ENCODE results near the gene ROMO1. TPM values are rescaled to one million over a fixed set of nuclear protein-coding genes. Genes with fewer than 3 reads are reported as not detected.

ROMO1 gene
- total RNA-seq, 4 donors from 2014 or later: 215 to 328 (median 269) TPM

DNA sequence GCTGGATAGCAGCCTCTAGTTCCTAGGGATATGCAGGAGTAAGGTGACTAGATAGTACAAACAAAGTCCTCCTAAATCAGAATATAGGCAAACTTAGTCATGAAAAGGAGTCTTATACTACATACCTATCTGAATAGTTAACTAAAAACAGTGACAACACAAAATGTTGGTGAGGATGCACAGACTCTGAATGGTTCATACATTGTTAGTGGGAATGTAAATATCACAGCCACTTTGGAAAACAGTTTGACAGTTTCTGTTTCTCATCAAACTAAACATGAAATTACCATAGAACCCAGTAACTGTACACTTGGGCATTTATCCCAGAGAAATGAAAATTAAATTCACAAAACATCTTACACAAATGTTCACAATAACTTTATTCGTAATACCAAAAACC lies 17.2 kb upstream of the ROMO1 start:
- TF ChIP-seq, protein P1, sequence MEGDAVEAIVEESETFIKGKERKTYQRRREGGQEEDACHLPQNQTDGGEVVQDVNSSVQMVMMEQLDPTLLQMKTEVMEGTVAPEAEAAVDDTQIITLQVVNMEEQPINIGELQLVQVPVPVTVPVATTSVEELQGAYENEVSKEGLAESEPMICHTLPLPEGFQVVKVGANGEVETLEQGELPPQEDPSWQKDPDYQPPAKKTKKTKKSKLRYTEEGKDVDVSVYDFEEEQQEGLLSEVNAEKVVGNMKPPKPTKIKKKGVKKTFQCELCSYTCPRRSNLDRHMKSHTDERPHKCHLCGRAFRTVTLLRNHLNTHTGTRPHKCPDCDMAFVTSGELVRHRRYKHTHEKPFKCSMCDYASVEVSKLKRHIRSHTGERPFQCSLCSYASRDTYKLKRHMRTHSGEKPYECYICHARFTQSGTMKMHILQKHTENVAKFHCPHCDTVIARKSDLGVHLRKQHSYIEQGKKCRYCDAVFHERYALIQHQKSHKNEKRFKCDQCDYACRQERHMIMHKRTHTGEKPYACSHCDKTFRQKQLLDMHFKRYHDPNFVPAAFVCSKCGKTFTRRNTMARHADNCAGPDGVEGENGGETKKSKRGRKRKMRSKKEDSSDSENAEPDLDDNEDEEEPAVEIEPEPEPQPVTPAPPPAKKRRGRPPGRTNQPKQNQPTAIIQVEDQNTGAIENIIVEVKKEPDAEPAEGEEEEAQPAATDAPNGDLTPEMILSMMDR (IDR thresholded peaks at IDR 0.05; ENCODE audit: low read depth): no peak

DNA sequence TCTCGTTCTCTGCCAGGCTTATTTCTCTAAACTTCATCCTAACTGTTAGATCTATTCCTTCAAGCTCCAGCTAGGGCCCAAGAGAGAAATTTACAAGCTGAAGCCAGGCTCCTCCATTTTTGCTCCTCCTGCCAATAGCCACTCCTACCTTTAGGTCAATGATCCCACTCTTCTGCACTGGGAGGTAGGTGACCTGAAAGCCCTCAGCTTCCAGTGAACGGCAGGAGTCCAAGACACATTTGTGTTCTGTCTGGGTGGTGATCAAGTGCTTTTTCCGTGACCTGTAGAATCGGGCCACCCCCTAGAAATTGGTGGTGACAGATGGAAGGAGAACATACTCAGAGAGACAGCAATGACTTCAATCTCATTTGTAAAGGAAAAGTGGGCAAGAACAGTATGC lies 8.9 kb upstream of the ROMO1 start:
- TF ChIP-seq, protein P1 (IDR thresholded peaks at IDR 0.05; ENCODE audit: low read depth): no peak

DNA sequence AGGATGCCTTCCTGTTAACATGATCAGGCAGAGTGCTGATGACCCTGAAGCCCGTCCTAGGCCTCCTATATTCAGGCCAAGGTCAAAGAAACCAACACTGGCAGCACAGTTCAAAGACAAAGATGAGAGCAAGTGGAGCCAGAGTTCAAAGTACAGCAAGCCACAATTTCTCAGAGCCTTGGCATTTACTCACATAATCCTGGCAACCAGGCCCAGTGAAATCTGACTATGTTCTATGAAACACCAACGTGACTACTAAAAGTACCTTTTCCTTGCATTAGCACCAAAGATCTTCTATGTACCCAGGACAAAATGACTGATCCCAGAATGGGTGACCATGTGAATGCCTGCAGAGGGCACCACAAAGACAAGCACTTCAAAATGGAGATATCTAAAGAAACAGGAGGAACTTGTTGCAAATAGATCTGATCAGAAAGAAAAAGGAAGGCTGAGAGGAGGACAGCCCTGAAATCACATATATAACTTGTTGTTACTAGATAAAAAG lies 3.9 kb upstream of the ROMO1 start:
- TF ChIP-seq, protein P1 (IDR thresholded peaks at IDR 0.05; ENCODE audit: low read depth): no peak

DNA sequence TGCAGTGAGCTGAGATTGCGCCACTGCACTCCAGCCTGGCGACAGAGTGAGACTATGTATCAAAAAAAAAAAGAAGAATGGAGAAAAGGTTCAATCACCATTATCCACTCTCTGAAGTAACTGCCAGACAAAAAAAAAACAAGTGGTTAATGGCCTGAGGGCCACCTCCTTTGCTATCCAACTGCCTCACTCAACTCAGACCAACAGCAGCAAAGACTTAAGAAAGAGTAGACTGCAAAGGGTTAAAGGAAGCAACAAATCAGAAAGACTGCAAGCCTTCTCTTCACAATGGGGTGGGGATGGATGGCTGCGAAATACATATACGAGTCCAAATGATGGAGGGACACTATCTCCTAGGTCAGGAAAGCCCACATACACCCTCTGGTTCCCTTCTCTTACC lies 3.2 kb upstream of the ROMO1 start:
- TF ChIP-seq, protein P1 (IDR thresholded peaks at IDR 0.05; ENCODE audit: low read depth): no peak

DNA sequence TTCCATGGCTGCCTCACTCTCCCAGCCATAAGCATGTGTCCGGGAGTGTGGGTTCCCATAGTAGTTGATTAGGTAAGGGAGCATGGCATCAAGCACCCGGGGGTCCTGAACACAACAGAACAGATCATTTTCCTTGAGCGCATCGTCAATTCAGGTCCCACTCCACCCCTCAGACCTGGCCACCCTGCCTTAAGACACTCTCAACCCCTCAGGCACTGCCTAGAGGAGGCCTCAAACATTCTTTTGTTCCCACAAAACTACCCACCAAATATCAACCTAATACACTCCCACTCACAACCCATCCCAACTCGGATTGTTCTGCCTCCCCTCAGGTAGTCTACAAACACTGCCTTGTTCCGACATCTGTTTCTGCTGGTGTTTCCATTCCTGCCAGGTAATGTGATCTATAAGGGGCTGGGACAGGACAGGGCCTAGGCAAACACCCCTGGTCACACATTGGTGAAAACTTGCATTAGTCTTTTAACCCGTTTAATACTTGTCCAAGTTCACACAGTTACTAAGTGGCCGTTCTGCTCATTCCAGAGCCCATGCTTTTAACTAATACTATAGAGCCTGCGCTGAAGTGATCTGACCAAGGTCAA lies 1.4 kb upstream of the ROMO1 start:
- TF ChIP-seq, protein P1 (IDR thresholded peaks at IDR 0.05; ENCODE audit: low read depth): no peak

DNA sequence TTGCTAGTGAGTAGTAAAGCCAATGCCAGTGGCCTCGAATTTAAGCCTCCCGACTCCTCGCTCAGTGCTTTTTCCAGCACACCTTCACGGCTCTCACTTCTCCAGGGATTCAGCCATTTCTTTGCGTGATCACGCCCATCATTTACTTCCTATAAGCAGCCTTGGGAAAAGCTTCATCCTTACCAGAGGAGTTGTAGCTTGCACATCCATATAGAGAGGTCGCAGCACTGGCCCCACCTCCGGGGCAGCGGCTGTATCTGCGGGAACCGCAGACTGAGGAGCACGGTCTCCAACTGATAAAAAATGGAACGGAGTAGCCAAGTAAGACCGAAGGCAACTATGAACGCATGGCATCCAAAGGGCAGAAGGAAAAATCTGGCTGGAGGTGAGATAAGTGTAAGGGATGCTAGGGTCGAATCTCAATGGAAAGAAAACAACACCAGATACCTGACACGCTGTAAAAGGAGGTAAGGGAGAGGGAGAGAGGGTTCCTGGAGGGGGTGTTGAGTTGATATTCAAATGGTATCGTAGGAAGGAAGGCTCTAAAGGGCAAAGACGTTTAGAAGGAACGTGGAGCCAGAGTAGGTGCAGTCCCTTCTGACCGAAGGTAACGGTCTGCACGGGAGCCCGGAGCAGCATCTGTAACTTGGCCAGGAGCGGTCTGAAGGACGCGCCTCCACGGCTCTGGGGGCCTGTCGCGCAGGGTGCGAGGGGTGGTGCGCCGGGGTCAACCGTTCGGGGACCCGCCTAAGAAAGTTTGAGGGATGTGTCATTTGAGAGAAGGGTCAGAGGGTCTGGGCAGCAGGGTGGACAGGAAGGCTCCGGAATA lies 693 bp upstream of the ROMO1 start:
- TF ChIP-seq, protein P1 (IDR thresholded peaks at IDR 0.05; ENCODE audit: low read depth): no peak

DNA sequence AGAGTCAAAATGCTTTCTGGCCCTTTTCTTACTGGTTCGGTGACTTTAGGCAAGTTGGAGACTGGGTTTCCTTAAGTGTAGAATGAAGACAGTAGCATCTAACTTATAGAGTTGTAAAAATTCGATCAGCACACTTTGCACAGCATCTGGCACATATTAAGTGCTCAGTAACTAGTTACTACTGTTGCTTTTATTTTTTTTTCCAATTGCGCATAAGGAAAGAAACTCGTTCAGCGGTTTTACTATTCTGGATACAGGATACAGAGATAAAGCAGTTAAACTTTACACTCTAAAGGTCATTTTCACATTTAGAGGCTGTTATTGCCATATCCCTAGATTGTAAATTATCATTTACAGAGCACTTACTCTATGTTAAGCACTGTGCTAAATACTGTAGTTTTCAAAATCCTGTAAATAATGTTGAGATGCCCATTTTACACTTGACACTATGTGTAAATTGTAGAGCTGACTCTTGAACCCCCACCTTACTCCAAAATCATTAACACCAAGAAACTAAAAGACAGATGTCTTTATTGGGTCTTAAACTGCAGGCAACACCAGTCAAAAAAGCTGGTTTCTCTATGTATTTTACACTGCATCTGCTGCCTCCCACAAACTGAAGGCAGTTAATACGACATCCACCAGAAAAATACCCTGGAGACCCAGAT lies 886 bp downstream of the ROMO1 start:
- TF ChIP-seq, protein P1 (IDR thresholded peaks at IDR 0.05; ENCODE audit: low read depth): no peak

All from subcutaneous adipose tissue (tissue), 4 donors.